Measurements from ENCODE around the gene CASS4.

GRCh38 chr20:56440346-56441007 is 28.4 kb downstream of the CASS4 start:
- TF ChIP-seq MYC (IDR thresholded peaks at IDR 0.05; ENCODE audit: low read depth, low read length) = no peak
- TF ChIP-seq MAX (IDR thresholded peaks at IDR 0.05; ENCODE audit: low read depth, low read length) = no peak
- no peak for TF ChIP-seq POLR2A (IDR thresholded peaks at IDR 0.05; ENCODE audit: extremely low read depth, insufficient read length)

Data from NB4 (cell line).